22Rv1 (cell line): Measurements from ENCODE around the gene DDX39A.

Experiments
- H3K27ac ChIP-seq: fragments of 450-650 bp; 2 replicates; pipeline ENCODE4 v1.5.1; 2017
- ZFX ChIP-seq: fragments of 450-650 bp; IDR thresholded peaks from 2 replicates; pipeline ENCODE4 v1.6.1; 2017; ENCODE audit warnings: antibody characterized with exemption, borderline replicate concordance
- TF ChIP-seq, protein P1 (sequence below): fragments of 450-650 bp; IDR thresholded peaks from 2 replicates; pipeline ENCODE4 v1.5.1; 2017; ENCODE audit warnings: mild to moderate bottlenecking

DDX39A gene

DNA sequence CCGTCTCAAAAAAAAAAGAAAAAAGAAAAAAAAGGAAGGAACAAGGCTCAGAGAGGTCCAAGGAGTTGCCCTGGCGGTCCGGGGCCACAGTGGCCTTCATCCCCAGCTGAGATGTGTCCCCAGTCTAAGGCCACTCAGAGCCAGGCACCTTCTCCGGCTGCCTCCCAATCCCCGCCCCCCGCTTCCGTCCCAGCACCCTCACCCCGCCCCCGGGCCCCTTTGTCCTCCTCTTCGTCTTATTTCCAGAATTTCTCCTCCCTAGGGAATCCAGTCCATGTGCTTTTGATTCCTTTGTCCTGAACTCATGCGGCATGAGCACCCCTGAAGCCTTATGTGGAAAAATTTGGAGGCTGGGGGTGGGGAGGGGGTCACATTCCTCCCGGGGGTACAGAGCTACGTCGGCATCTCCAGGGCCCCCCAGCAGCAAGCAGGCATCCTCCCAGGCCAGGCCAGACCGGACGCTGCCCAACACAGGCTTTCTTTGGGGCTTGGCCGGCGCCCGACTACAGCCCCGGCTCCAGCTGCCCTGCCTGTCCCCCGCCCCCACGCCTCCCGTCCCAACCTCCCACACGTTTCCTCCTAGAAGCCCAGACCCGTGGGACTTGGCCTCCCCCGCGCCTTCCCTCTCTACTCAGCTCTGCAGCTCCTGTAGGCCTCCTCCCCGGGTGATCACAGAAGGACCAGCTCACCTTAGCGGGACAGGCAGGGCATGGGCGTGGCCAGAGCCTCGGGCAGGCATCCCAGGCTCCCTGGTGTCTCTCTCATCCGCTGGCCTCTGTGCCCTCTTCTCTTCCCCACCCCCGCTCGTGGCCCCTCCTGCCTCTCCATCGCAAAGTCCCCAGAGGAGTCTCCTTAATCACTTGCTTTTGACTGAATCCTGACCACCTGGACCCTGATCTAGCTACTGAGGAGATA lies 55.7 kb downstream of the DDX39A start:
- TF ChIP-seq ZFX: no peak
- TF ChIP-seq, protein P1, sequence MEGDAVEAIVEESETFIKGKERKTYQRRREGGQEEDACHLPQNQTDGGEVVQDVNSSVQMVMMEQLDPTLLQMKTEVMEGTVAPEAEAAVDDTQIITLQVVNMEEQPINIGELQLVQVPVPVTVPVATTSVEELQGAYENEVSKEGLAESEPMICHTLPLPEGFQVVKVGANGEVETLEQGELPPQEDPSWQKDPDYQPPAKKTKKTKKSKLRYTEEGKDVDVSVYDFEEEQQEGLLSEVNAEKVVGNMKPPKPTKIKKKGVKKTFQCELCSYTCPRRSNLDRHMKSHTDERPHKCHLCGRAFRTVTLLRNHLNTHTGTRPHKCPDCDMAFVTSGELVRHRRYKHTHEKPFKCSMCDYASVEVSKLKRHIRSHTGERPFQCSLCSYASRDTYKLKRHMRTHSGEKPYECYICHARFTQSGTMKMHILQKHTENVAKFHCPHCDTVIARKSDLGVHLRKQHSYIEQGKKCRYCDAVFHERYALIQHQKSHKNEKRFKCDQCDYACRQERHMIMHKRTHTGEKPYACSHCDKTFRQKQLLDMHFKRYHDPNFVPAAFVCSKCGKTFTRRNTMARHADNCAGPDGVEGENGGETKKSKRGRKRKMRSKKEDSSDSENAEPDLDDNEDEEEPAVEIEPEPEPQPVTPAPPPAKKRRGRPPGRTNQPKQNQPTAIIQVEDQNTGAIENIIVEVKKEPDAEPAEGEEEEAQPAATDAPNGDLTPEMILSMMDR: no peak
- H3K27ac ChIP-seq: no peak overlapping the region

DNA sequence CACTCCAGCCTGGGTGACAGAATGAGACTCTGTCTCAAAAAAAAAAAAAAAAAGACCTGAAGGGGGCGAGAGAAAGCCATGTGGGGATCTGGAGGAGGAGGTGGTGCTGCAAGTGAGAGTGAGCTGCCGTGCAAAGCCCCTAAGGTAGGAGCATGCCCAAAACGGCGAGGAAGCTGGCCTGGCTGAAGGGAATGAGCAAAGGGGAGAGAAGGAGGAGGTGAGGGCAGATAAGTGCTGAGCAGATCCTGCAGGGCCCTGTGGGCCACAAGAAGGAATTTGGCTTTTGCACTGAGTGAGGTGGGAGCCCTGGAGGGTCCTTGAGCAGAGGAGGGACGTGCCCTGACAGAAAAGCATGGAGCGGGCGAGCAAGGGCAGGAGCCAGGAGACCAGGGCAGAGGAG lies 57.3 kb downstream of the DDX39A start:
- no peak overlapping the region for H3K27ac ChIP-seq
- TF ChIP-seq, protein P1: 0 out of 2 replicates have a peak, but pooled peaks have one; percentile 10
- TF ChIP-seq ZFX: no peak
